DMS153 (cell line): Measurements from ENCODE around the gene SRGN.

Experiments
- DNase-seq: peaks from one replicate; lab custom pipeline; 2025; lab: John Stamatoyannopoulos, UW

Gene SRGN

GRCh38 chr10:69061305-69062161, 26.4 kb upstream of the SRGN start:
- DNase-seq = no peak

- no peak for DNase-seq
Measured at GRCh38 chr10:69062901-69063300, 25.0 kb upstream of the SRGN start.

GRCh38 chr10:69064762-69065328, 23.1 kb upstream of the SRGN start:
- no peak for DNase-seq

- no peak for DNase-seq
Measured at GRCh38 chr10:69065406-69066361, 22.2 kb upstream of the SRGN start.

GRCh38 chr10:69067189-69067588, 20.7 kb upstream of the SRGN start:
- DNase-seq = no peak

- no peak for DNase-seq
Measured at GRCh38 chr10:69068549-69068948, 19.4 kb upstream of the SRGN start.

- no peak for DNase-seq
Measured at GRCh38 chr10:69069090-69070042, 18.5 kb upstream of the SRGN start.

GRCh38 chr10:69070951-69071350, 17.0 kb upstream of the SRGN start:
- no peak for DNase-seq

GRCh38 chr10:69071610-69072009, 16.3 kb upstream of the SRGN start:
- no peak for DNase-seq

- no peak for DNase-seq
Measured at GRCh38 chr10:69073026-69073425, 14.9 kb upstream of the SRGN start.

- DNase-seq = no peak
Measured at GRCh38 chr10:69073736-69074364, 14.1 kb upstream of the SRGN start.

- no peak for DNase-seq
Measured at GRCh38 chr10:69074532-69074931, 13.4 kb upstream of the SRGN start.

- no peak for DNase-seq
Measured at GRCh38 chr10:69075431-69075830, 12.5 kb upstream of the SRGN start.

- DNase-seq = no peak
Measured at GRCh38 chr10:69078311-69078710, 9.6 kb upstream of the SRGN start.

GRCh38 chr10:69080226-69080625, 7.7 kb upstream of the SRGN start:
- no peak for DNase-seq

- no peak for DNase-seq
Measured at GRCh38 chr10:69086001-69086509, 1.8 kb upstream of the SRGN start.

GRCh38 chr10:69088471-69088769, 517 bp downstream of the SRGN start:
- no peak for DNase-seq

GRCh38 chr10:69088801-69089501, 1.0 kb downstream of the SRGN start:
- DNase-seq = no peak

GRCh38 chr10:69089638-69090599, 2.0 kb downstream of the SRGN start:
- DNase-seq = no peak
